HepG2 (cell line): ENCODE results near the gene HS3ST5. TPM values are rescaled to one million over a fixed set of nuclear protein-coding genes. Genes with fewer than 3 reads are reported as not detected.

Source experiments
- DPF2 ChIP-seq: sonication (generic); formaldehyde crosslinking; IDR thresholded peaks from 2 replicates; pipeline ENCODE4 v1.4.0; 2020; ENCODE audit warnings: mild to moderate bottlenecking, low read depth, missing genetic modification reagents, borderline replicate concordance
- ETV6 ChIP-seq: sonication (generic); formaldehyde crosslinking; conservative IDR thresholded peaks from 2 replicates; pipeline ENCODE4 v1.4.0; 2020; ENCODE audit warnings: missing genetic modification reagents
- FOXC1 ChIP-seq: sonication (generic); formaldehyde crosslinking; IDR thresholded peaks from 2 replicates; pipeline ENCODE4 v1.8.0; 2022; ENCODE audit warnings: mild to moderate bottlenecking, missing genetic modification reagents, borderline replicate concordance
- GABPB1 ChIP-seq: IDR thresholded peaks from 2 replicates; pipeline ENCODE4 v1.6.1; 2016; ENCODE audit warnings: mild to moderate bottlenecking, missing genetic modification reagents, moderate library complexity, missing compliant biosample characterization
- JDP2 ChIP-seq: sonication (generic); formaldehyde crosslinking; IDR thresholded peaks from 2 replicates; pipeline ENCODE4 v1.8.1; 2022; ENCODE audit warnings: missing genetic modification reagents, borderline replicate concordance
- ZBTB1 ChIP-seq: sonication (generic); formaldehyde crosslinking; IDR thresholded peaks from 2 replicates; pipeline ENCODE4 v1.4.0; 2020; ENCODE audit warnings: missing genetic modification reagents, borderline replicate concordance
- ZNF33A ChIP-seq: sonication (generic); formaldehyde crosslinking; IDR thresholded peaks from 2 replicates; pipeline ENCODE4 v1.5.1; 2020; ENCODE audit warnings: missing genetic modification reagents, mild to moderate bottlenecking, moderate library complexity, borderline replicate concordance
- ZNF510 ChIP-seq: sonication (generic); formaldehyde crosslinking; IDR thresholded peaks from 2 replicates; pipeline ENCODE4 v1.4.0; 2020; ENCODE audit warnings: low read depth, mild to moderate bottlenecking, missing genetic modification reagents
- ZNF816 ChIP-seq: sonication (generic); formaldehyde crosslinking; IDR thresholded peaks from 2 replicates; pipeline ENCODE4 v1.8.0; 2022; ENCODE audit warnings: missing genetic modification reagents, mild to moderate bottlenecking, borderline replicate concordance
- polyA plus RNA-seq, 8 experiments: library from polyadenylated mRNA; depleted of rRNA in 3 of 8; stranded (reverse) in 7 of 8; unstranded in 1 of 8; fragments of >200 nt; fragmentation: Illumina TruSeq in 4 of 8; extraction: Trizol in 4 of 8; gene quantifications; 2 replicates each; pipeline versions ENCODE4 v1.2.1 to v1.2.3, GENCODE V29; 2011 to 2016; ENCODE audit warnings: low read depth in 4 of 8, missing spikeins in 1 of 8, mixed read lengths in 1 of 8; ENCODE audit not compliant: insufficient read depth in 1 of 8
- total RNA-seq, 5 experiments: library from RNA; depleted of rRNA; stranded (reverse); fragments of >200 nt; fragmentation: Illumina TruSeq; extraction: Trizol; gene quantifications; 2 replicates each; pipeline ENCODE4 v1.2.3, GENCODE V29; 2016; ENCODE audit warnings: low read depth in 1 of 5
- TF ChIP-seq, protein P1 (sequence below): sonication (generic); formaldehyde crosslinking; IDR thresholded peaks from 2 replicates; pipeline ENCODE4 v1.4.0; 2020; ENCODE audit warnings: mild to moderate bottlenecking, missing genetic modification reagents
- TF ChIP-seq, protein P2 (sequence below): sonication (generic); formaldehyde crosslinking; IDR thresholded peaks from 2 replicates; pipeline ENCODE4 v1.4.0; 2020; ENCODE audit warnings: missing genetic modification reagents
- TF ChIP-seq, protein P3 (sequence below): sonication (generic); formaldehyde crosslinking; IDR thresholded peaks from 2 replicates; pipeline ENCODE4 v1.4.0; 2020; ENCODE audit warnings: mild to moderate bottlenecking, missing genetic modification reagents
- TF ChIP-seq, protein P4 (sequence below): sonication (generic); formaldehyde crosslinking; IDR thresholded peaks from 2 replicates; pipeline ENCODE4 v1.8.0; 2022; ENCODE audit warnings: missing genetic modification reagents, low read depth, mild to moderate bottlenecking, borderline replicate concordance

The HS3ST5 gene
- total and polyA plus RNA-seq, 2 of the 13 experiments (the other 11 are each of a cell fraction or from before 2014, with no cell fraction given): 1.1 to 1.6 TPM

DNA sequence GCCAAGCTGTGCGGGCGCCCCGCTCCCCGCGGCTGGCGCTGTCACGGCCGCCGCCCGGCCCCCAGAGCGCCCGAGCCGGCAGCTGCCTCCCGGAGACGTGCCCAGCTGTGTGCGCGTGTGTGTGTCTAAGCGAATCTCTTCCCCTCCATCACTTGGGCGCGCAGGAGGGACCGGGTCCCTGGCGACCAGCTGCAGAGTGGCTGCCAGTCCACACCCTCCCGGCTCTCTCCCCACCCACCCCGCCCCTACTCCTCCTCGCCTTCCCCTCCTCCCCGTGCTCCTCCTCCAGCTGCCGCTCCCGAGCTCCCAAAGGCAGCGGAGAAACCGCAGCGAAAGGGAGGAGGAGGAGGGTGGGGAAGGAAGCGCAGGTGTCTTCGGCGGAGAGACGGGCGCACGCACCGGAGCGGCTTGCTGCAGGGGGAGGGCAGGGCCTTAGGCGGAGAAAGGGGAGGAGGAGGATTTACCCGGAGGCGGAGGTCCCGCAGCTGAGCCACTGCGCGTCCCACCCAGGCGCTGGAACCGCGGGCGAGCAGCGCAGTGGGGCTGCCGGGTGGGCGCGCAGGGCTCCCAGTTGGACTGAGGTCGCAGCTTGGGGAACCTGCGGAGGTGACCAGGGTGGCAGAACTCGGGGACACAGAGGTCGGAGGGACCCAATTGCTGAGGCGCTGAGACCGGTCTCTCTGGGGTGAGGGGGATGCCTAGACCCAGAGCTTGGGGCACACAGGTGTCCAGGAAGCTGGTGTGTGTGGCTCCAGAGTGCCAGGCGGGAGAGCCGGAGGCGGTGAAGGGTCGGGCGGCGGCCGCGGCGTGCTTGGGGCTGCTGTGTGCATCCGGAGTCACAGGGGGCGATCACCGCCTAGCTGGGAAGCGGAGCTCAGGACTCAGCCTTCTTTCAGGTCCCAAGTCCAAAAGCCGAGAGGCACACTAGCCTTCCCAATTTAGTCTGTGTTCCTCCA, at the start of gene HS3ST5 (continued):
- TF ChIP-seq, protein P1, sequence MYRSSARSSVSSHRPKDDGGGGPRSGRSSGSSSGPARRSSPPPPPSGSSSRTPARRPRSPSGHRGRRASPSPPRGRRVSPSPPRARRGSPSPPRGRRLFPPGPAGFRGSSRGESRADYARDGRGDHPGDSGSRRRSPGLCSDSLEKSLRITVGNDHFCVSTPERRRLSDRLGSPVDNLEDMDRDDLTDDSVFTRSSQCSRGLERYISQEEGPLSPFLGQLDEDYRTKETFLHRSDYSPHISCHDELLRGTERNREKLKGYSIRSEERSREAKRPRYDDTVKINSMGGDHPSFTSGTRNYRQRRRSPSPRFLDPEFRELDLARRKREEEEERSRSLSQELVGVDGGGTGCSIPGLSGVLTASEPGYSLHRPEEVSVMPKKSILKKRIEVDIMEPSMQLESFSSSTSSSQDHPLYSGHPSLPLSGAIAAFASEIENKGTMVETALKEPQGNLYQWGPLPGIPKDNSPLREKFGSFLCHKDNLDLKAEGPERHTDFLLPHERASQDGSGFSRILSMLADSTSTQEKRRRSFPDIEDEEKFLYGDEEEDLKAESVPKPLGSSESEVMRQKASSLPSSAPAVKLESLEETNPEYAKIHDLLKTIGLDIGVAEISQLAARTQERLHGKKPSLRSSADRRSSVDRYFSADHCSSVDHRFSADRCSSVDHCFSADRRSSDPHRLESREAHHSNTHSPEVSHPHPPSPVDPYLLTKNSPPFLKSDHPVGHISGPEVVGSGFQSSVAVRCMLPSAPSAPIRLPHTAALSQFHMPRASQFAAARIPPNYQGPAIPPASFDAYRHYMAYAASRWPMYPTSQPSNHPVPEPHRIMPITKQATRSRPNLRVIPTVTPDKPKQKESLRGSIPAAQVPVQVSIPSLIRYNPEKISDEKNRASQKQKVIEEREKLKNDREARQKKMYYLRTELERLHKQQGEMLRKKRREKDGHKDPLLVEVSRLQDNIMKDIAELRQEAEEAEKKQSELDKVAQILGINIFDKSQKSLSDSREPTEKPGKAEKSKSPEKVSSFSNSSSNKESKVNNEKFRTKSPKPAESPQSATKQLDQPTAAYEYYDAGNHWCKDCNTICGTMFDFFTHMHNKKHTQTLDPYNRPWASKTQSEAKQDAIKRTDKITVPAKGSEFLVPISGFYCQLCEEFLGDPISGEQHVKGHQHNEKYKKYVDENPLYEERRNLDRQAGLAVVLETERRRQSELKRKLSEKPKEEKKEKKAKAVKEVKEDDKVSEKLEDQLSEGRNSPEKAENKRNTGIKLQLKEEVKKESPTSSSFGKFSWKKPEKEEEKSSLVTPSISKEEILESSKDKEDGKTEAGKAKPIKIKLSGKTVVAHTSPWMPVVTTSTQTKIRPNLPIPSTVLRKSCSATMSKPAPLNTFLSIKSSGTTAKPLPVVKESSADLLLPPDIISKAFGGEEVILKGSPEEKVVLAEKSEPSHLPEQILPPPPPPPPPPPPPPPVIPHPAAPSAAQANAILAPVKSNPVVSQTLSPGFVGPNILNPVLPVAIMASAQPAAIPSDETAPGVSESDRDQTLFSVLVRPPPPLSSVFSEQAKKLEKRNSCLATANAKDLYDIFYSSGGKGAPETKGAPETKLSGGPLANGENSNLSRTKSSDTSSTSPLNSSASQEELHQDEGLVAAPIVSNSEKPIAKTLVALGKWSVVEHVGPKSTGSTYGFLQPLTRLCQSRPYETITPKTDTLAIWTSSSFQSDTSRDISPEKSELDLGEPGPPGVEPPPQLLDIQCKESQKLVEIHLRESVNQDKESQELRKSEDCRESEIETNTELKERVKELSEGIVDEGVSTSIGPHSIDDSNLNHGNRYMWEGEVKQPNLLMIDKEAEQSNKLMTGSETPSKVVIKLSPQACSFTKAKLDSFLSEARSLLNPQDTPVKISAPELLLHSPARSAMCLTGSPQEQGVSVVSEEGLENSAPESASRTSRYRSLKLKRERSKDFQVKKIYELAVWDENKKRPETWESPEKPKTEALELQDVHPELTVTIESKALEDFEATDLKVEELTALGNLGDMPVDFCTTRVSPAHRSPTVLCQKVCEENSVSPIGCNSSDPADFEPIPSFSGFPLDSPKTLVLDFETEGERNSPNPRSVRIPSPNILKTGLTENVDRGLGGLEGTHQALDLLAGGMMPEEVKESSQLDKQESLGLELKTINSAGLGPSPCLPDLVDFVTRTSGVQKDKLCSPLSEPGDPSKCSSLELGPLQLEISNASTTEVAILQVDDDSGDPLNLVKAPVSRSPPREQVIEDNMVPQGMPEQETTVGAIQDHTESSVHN: 0 out of 2 replicates have a peak, but pooled peaks have one; percentile 32
- no peak for TF ChIP-seq ZBTB1 (CRISPR knock-in tag)
- peak; percentile 56; the same call in 1 of the 2 replicates for TF ChIP-seq GABPB1 (CRISPR knock-in tag)
- TF ChIP-seq ETV6 (CRISPR knock-in tag): no peak
- TF ChIP-seq JDP2 (CRISPR knock-in tag): no peak
- no peak for TF ChIP-seq DPF2 (CRISPR knock-in tag)
- 0 out of 2 replicates have a peak, but pooled peaks have one; percentile 67 for TF ChIP-seq ZNF510 (CRISPR knock-in tag)
- no peak for TF ChIP-seq ZNF816 (CRISPR knock-in tag)
- TF ChIP-seq, protein P2, sequence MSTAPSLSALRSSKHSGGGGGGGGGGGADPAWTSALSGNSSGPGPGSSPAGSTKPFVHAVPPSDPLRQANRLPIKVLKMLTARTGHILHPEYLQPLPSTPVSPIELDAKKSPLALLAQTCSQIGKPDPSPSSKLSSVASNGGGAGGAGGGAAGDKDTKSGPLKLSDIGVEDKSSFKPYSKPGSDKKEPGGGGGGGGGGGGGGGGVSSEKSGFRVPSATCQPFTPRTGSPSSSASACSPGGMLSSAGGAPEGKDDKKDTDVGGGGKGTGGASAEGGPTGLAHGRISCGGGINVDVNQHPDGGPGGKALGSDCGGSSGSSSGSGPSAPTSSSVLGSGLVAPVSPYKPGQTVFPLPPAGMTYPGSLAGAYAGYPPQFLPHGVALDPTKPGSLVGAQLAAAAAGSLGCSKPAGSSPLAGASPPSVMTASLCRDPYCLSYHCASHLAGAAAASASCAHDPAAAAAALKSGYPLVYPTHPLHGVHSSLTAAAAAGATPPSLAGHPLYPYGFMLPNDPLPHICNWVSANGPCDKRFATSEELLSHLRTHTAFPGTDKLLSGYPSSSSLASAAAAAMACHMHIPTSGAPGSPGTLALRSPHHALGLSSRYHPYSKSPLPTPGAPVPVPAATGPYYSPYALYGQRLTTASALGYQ (CRISPR knock-in tag): no peak
- TF ChIP-seq FOXC1: no peak; the same call in 1 of the 2 replicates
- TF ChIP-seq, protein P3, sequence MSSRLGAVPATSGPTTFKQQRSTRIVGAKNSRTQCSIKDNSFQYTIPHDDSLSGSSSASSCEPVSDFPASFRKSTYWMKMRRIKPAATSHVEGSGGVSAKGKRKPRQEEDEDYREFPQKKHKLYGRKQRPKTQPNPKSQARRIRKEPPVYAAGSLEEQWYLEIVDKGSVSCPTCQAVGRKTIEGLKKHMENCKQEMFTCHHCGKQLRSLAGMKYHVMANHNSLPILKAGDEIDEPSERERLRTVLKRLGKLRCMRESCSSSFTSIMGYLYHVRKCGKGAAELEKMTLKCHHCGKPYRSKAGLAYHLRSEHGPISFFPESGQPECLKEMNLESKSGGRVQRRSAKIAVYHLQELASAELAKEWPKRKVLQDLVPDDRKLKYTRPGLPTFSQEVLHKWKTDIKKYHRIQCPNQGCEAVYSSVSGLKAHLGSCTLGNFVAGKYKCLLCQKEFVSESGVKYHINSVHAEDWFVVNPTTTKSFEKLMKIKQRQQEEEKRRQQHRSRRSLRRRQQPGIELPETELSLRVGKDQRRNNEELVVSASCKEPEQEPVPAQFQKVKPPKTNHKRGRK: no peak
- TF ChIP-seq, protein P4, sequence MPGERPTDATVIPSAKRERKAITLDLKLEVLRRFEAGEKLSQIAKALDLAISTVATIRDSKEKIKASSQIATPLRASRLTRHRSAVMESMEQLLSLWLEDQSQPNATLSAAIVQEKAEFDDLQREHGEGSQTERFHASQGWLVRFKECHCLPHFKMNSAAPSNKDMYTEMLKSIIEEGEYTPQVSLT: no peak
- TF ChIP-seq ZNF33A: no peak
